ENCODE data around the gene SMYD3. TPM values are rescaled to one million over a fixed set of nuclear protein-coding genes. Genes with fewer than 3 reads are reported as not detected.

SMYD3 gene
- total RNA-seq, 2 experiments from 2014 or later, result 17.1 TPM

GRCh38 chr1:245810789-245811337, 696.2 kb downstream of the SMYD3 start:
- DNase-seq, result no peak
- H3K36me3 Mint-ChIP-seq (ENCODE audit: low read depth), result no peaks in the 10 kb centered on the region
- ChIA-PET POLR2A (no interaction called here), CTCF (interaction anchor here (0.6 kb wide), 2 partner anchors 11 to 221 kb away, joined by 3 read pairs; no protein-coding TSS in a partner anchor)
- H3K27ac Mint-ChIP-seq, result no peak overlapping the region
- H3K4me3 Mint-ChIP-seq, result no peak overlapping the region
- no peaks in the 10 kb centered on the region for H3K9me3 Mint-ChIP-seq
- H3K27me3 Mint-ChIP-seq, result no peaks in the 10 kb centered on the region
- peaks cover 3% of the 10 kb centered on the region for H3K4me1 Mint-ChIP-seq

DNA sequence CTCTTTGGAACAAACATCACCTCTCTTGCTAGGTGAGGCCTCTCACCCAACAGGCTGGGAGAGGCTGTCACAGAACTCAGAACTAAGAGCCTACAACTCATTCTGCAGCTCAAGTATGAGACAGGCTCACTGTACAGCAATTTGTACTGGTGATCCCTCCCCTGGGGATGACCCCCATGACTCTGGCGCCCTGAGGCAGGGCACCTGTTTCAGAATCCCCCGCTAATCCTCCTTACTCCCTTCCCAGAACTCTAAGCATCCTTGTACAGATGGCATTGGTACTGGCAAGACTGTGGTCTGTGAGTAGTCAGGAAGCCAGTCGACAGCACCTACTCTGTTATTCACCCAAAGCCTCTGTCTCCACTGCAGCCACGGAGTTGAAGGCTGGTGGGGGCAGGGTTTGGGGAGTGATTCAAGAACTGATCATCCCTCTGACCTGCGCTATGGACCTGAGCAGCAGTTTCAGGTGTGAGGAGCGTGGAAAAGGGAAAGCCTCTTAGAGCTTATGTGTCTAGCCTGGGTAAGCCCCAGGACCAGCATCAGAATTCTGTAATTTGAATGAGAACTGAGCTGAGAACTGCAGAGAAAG, 696.8 kb downstream of the SMYD3 start:
- Mint-ChIP-seq H3K27ac (no peak overlapping the region), H3K9me3 (no peaks in the 10 kb centered on the region), H3K36me3 (ENCODE audit: low read depth) (no peaks in the 10 kb centered on the region), H3K4me1 (peaks cover 3% of the 10 kb centered on the region), H3K27me3 (no peaks in the 10 kb centered on the region), H3K4me3 (no peak overlapping the region)
- CTCF ChIA-PET, result interaction anchor here (0.6 kb wide), 1 partner anchor 221 kb away, joined by 3 read pairs; no protein-coding TSS in a partner anchor
- POLR2A ChIA-PET, result no interaction called here
- DNase-seq, result no peak

DNA sequence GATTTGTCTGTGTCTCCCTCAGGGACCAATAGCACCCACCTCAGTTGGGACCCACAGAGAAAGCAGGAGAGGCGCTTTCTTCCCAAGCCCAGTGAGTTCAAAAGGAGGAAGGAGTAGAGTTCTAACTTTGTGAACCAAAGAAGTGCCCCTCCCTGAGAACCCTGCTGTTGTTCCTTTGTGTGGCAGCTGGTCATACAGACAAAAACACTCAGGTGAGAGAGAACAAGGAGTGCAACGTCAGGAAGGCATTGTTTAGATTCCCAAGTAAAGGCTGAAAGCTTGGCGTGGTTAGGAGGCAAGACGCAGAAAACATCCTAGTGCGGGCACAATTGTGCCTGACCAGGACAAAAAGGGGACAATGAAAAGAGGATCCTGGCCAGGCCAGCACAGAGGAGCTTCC, 697.7 kb downstream of the SMYD3 start:
- DNase-seq, result no peak
- H3K27me3 Mint-ChIP-seq, result no peaks in the 10 kb centered on the region
- H3K36me3 Mint-ChIP-seq (ENCODE audit: low read depth), result no peaks in the 10 kb centered on the region
- CTCF ChIA-PET, result no interaction called here
- no peak overlapping the region for H3K27ac Mint-ChIP-seq
- no peak overlapping the region for H3K4me3 Mint-ChIP-seq
- POLR2A ChIA-PET, result no interaction called here
- no peaks in the 10 kb centered on the region for H3K9me3 Mint-ChIP-seq
- peaks cover 3% of the 10 kb centered on the region for H3K4me1 Mint-ChIP-seq

DNA sequence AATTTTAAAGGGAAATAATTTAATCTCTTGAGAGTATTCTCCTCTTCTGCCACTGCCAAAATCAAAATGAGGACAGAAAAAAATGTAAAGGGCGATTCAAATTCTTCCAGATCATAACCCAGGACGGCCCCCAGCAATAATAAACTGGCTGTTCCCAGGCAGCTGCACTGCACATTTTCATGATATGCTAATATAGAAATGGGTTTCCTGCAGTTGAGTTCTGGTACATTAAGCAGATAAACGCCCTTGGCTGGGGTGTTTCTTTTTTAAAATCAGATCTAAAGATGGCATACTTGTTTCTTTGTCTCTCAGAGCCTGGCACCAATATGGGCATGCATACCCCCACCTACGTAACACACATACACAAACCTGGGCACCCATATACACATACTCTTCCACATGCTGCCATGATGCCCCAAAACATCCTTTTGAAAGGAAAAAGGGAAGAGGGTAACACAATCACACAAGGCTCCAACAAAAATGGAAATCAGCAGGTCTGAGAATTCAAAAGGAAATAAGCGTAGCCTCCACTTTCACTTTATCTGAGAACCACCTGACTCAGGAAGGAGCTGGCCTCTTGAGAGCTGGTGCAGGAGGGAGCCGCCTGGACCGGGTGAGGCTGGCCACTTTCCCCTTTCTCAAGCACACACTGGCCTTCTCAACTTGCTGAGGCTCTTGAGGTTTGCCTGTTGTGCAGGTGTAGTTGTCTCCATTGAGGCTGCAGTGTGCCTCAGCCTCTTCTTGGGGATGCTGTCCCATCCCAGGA, 698.9 kb downstream of the SMYD3 start:
- no peak overlapping the region for H3K27ac Mint-ChIP-seq
- no peaks in the 10 kb centered on the region for H3K36me3 Mint-ChIP-seq (ENCODE audit: low read depth)
- H3K4me3 Mint-ChIP-seq, result no peak overlapping the region
- H3K9me3 Mint-ChIP-seq, result no peaks in the 10 kb centered on the region
- H3K4me1 Mint-ChIP-seq, result peaks cover 3% of the 10 kb centered on the region
- H3K27me3 Mint-ChIP-seq, result no peaks in the 10 kb centered on the region
- ChIA-PET CTCF (interaction anchor here (0.7 kb wide), 1 partner anchor 68 kb away, joined by 3 read pairs; no protein-coding TSS in a partner anchor), POLR2A (no interaction called here)
- DNase-seq, result no peak

DNA sequence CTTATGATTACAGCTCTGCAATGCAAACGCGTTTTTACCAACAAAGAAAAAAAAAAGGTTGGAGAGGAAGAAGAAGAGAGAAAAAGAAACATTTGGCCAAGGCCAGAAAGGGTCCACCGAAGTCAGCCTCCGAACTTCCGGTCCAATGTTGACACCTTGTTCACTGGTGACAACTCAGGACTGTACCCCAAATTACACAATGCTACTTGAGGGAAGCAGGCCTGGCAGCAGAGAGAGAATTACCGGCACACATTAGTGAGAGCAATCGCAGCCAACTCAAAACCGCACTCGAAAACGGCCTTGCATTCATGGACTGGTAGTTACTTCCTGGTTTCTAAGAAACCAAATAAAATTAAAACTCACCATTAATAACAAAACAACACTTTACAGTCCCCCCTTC, 699.8 kb downstream of the SMYD3 start:
- no peak for DNase-seq
- H3K9me3 Mint-ChIP-seq, result no peaks in the 10 kb centered on the region
- H3K27me3 Mint-ChIP-seq, result no peaks in the 10 kb centered on the region
- H3K4me3 Mint-ChIP-seq, result no peak overlapping the region
- no peaks in the 10 kb centered on the region for H3K36me3 Mint-ChIP-seq (ENCODE audit: low read depth)
- H3K27ac Mint-ChIP-seq, result no peak overlapping the region
- ChIA-PET POLR2A (no interaction called here), CTCF (no interaction called here)
- H3K4me1 Mint-ChIP-seq, result peaks cover 3% of the 10 kb centered on the region

DNA sequence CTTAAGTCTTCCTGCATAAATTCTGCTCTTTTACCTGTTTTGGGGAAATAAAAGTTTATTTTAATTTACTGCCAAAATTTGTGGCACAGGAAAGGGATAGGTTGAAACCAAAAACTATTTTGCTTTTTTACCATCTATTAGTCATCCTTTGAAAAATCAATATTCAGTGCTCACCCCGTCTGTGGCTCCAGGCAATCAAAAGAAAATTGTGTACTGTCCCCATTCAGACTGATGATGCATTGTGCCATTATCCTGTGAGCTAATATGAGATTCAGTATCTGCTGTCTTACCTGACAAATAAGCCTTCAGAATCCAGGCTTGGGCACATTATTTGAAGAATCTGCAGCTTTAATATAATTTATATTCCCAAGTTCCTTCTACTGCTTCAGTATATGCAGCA, 701.5 kb downstream of the SMYD3 start:
- POLR2A ChIA-PET, result no interaction called here

GRCh38 chr1:245804696-245805095, 702.4 kb downstream of the SMYD3 start:
- no peak overlapping the region for H3K4me3 Mint-ChIP-seq
- CTCF ChIA-PET, result no interaction called here
- no peaks in the 10 kb centered on the region for H3K36me3 Mint-ChIP-seq (ENCODE audit: low read depth)
- H3K4me1 Mint-ChIP-seq, result peaks cover 3% of the 10 kb centered on the region
- no peak for DNase-seq
- H3K9me3 Mint-ChIP-seq, result no peaks in the 10 kb centered on the region
- POLR2A ChIA-PET, result no interaction called here
- H3K27ac Mint-ChIP-seq, result no peak overlapping the region
- no peaks in the 10 kb centered on the region for H3K27me3 Mint-ChIP-seq

More for the DNA sequence above, 701.5 kb downstream of the SMYD3 start:
- Mint-ChIP-seq H3K27me3 (no peaks in the 10 kb centered on the region), H3K36me3 (ENCODE audit: low read depth) (no peaks in the 10 kb centered on the region), H3K4me3 (no peak overlapping the region), H3K27ac (no peak overlapping the region), H3K4me1 (peaks cover 3% of the 10 kb centered on the region), H3K9me3 (no peaks in the 10 kb centered on the region)
- CTCF ChIA-PET, result no interaction called here
- no peak for DNase-seq

DNA sequence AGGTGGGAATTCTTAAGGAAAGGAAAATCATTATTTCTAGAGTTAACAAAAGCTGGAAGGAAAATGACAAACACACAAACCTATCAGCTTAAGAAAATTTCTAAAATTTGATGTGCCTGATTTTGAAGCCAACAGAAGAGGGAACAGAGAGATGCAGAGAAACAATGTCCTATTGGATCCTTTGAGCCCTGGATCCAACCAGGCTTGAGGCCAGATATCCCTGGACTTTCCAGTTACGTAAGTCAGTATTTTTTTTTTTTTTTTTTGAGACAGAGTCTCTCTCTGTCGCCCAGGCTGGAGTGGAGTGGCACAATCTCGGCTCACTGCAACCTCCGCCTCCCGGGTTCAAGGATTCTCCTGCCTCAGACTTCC, 703.4 kb downstream of the SMYD3 start:
- Mint-ChIP-seq H3K9me3 (no peaks in the 10 kb centered on the region), H3K27ac (no peak overlapping the region), H3K36me3 (ENCODE audit: low read depth) (no peaks in the 10 kb centered on the region), H3K27me3 (no peaks in the 10 kb centered on the region), H3K4me1 (peaks cover 3% of the 10 kb centered on the region), H3K4me3 (no peak overlapping the region)
- POLR2A ChIA-PET, result no interaction called here
- CTCF ChIA-PET, result interaction anchor here (0.6 kb wide), 1 partner anchor 306 kb away, joined by 3 read pairs; no protein-coding TSS in a partner anchor
- no peak for DNase-seq

DNA sequence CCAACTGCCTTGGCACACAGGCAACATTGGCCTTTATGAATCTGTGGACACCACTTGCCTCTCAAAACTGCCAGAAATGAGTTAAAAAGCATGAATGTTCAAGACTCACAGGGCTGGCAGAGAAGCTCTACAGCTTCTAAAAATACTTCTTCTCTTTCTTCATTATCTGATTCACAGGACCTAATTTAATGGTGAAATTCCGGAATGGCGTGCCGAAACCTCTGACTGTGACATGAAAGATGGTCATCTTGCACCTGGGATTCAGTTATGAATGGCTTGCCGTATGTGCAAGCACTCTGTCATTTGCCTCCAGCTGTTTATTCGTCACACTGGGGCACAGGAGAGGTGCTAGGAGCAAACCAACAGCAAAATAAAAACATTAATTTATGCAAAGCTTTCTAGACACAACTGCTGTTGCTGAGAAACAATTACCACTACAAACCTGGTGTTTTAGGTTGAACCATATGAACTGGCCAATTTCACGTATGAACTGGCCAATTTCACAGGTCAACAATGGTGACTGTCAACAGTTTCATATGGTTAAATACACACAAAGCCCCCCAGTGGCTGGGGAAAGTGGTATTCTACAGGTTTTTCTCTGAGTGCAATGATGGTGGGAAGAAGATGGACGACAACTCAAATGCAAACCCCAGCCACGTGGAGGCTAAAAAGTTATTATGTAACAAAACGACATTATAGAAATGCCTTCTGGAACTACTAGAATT, 704.0 kb downstream of the SMYD3 start:
- ChIA-PET CTCF (interaction anchor here (0.6 kb wide), 1 partner anchor 307 kb away, joined by 3 read pairs; no protein-coding TSS in a partner anchor), POLR2A (no interaction called here)
- H3K36me3 Mint-ChIP-seq (ENCODE audit: low read depth), result no peaks in the 10 kb centered on the region
- DNase-seq, result no peak
- no peak overlapping the region for H3K4me3 Mint-ChIP-seq
- no peak overlapping the region for H3K27ac Mint-ChIP-seq
- no peaks in the 10 kb centered on the region for H3K9me3 Mint-ChIP-seq
- H3K4me1 Mint-ChIP-seq, result peaks cover 2% of the 10 kb centered on the region
- no peaks in the 10 kb centered on the region for H3K27me3 Mint-ChIP-seq

GRCh38 chr1:245800901-245801605, 706.0 kb downstream of the SMYD3 start:
- no peak for DNase-seq
- ChIA-PET CTCF (no interaction called here), POLR2A (no interaction called here)
- Mint-ChIP-seq H3K9me3 (no peaks in the 10 kb centered on the region), H3K27ac (no peak overlapping the region), H3K27me3 (no peaks in the 10 kb centered on the region), H3K4me1 (no peaks in the 10 kb centered on the region), H3K4me3 (no peak overlapping the region), H3K36me3 (ENCODE audit: low read depth) (no peaks in the 10 kb centered on the region)

DNA sequence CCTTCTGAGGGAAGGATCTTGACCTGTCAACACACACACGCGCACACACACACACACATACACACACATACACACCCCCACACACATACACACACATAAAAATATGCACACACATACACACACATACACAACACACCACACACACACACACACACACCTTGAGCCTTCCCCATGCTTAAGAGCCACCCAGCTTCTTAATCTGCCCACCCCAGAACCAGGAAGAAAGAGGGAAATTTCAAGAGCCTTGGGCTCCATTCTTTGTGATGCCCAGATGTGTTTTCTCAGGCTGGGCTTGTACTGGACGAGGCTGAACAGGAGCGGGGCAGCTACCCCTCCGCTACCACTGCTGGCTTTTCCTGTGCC, 708.7 kb downstream of the SMYD3 start:
- no peaks in the 10 kb centered on the region for H3K36me3 Mint-ChIP-seq (ENCODE audit: low read depth)
- DNase-seq, result no peak
- no peaks in the 10 kb centered on the region for H3K4me1 Mint-ChIP-seq
- no peak overlapping the region for H3K27ac Mint-ChIP-seq
- no peak overlapping the region for H3K4me3 Mint-ChIP-seq
- no peaks in the 10 kb centered on the region for H3K27me3 Mint-ChIP-seq
- POLR2A ChIA-PET, result no interaction called here
- CTCF ChIA-PET, result interaction anchor here (0.6 to 1.5 kb wide), 2 partner anchors 9 to 160 kb away, joined by 3 to 4 read pairs; no protein-coding TSS in a partner anchor
- no peaks in the 10 kb centered on the region for H3K9me3 Mint-ChIP-seq

GRCh38 chr1:245797592-245798348, 709.3 kb downstream of the SMYD3 start:
- Mint-ChIP-seq H3K36me3 (ENCODE audit: low read depth) (no peaks in the 10 kb centered on the region), H3K9me3 (no peaks in the 10 kb centered on the region), H3K4me3 (no peak overlapping the region), H3K27me3 (no peaks in the 10 kb centered on the region), H3K4me1 (no peaks in the 10 kb centered on the region), H3K27ac (no peak overlapping the region)
- CTCF ChIA-PET, result interaction anchor here (0.6 to 1.5 kb wide), 2 partner anchors 8 to 161 kb away, joined by 3 to 4 read pairs; no protein-coding TSS in a partner anchor
- DNase-seq, result no peak
- POLR2A ChIA-PET, result no interaction called here

Data from activated CD4-positive, alpha-beta T cell treated with anti-CD3 and anti-CD28 coated beads, Interleukin-2, amount 10 ng/mL, durations not matched to agents 7 days and 5 days (primary cell).